ENCODE data around the gene TP53I11.

Gene TP53I11

GRCh38 chr11:44912270-44912987, 38.3 kb downstream of the TP53I11 start:
- Histone ChIP-seq H3K9ac (ENCODE audit: low read depth, low read length) (no peak overlapping the region), H3K36me3 (ENCODE audit: insufficient read depth, low read length) (no peaks in the 10 kb centered on the region; the same call in 1 of the 2 replicates), H3K4me1 (ENCODE audit: insufficient read depth, low read length) (peaks cover 12% of the 10 kb centered on the region), H3K9me3 (ENCODE audit: control insufficient read depth, insufficient read depth, low read length) (no peaks in the 10 kb centered on the region)

GRCh38 chr11:44911029-44911814, 39.5 kb downstream of the TP53I11 start:
- Histone ChIP-seq H3K36me3 (ENCODE audit: insufficient read depth, low read length) (no peaks in the 10 kb centered on the region; the same call in 1 of the 2 replicates), H3K4me1 (ENCODE audit: insufficient read depth, low read length) (peaks cover 16% of the 10 kb centered on the region), H3K9me3 (ENCODE audit: control insufficient read depth, insufficient read depth, low read length) (no peaks in the 10 kb centered on the region), H3K9ac (ENCODE audit: low read depth, low read length) (peak overlapping the region; percentile 34)

- peaks cover 20% of the 10 kb centered on the region for H3K4me1 ChIP-seq (ENCODE audit: insufficient read depth, low read length)
- no peaks in the 10 kb centered on the region for H3K9me3 ChIP-seq (ENCODE audit: control insufficient read depth, insufficient read depth, low read length)
- H3K36me3 ChIP-seq (ENCODE audit: insufficient read depth, low read length): no peaks in the 10 kb centered on the region
- H3K9ac ChIP-seq (ENCODE audit: low read depth, low read length): no peak overlapping the region
These were observed 40.1 kb downstream of the TP53I11 start for GRCh38 chr11:44910591-44910990.

GRCh38 chr11:44909557-44909956, 41.1 kb downstream of the TP53I11 start:
- Histone ChIP-seq H3K9ac (ENCODE audit: low read depth, low read length) (no peak overlapping the region), H3K4me1 (ENCODE audit: insufficient read depth, low read length) (peaks cover 23% of the 10 kb centered on the region), H3K9me3 (ENCODE audit: control insufficient read depth, insufficient read depth, low read length) (no peaks in the 10 kb centered on the region), H3K36me3 (ENCODE audit: insufficient read depth, low read length) (no peaks in the 10 kb centered on the region)

- H3K9me3 ChIP-seq (ENCODE audit: control insufficient read depth, insufficient read depth, low read length): no peaks in the 10 kb centered on the region
- H3K4me1 ChIP-seq (ENCODE audit: insufficient read depth, low read length): peaks cover 16% of the 10 kb centered on the region
- no peaks in the 10 kb centered on the region for H3K36me3 ChIP-seq (ENCODE audit: insufficient read depth, low read length)
- no peak overlapping the region for H3K9ac ChIP-seq (ENCODE audit: low read depth, low read length)
These were observed 44.0 kb downstream of the TP53I11 start for GRCh38 chr11:44906649-44907048.

- peaks cover 16% of the 10 kb centered on the region for H3K4me1 ChIP-seq (ENCODE audit: insufficient read depth, low read length)
These were observed 45.4 kb downstream of the TP53I11 start for GRCh38 chr11:44905131-44905866.

GRCh38 chr11:44904261-44905020, 46.2 kb downstream of the TP53I11 start:
- H3K9ac ChIP-seq (ENCODE audit: low read depth, low read length): no peak overlapping the region
- H3K4me1 ChIP-seq (ENCODE audit: insufficient read depth, low read length): peaks cover 15% of the 10 kb centered on the region
- H3K9me3 ChIP-seq (ENCODE audit: control insufficient read depth, insufficient read depth, low read length): no peaks in the 10 kb centered on the region
- H3K36me3 ChIP-seq (ENCODE audit: insufficient read depth, low read length): no peaks in the 10 kb centered on the region

More at GRCh38 chr11:44905131-44905866, 45.4 kb downstream of the TP53I11 start:
- Histone ChIP-seq H3K36me3 (ENCODE audit: insufficient read depth, low read length) (no peaks in the 10 kb centered on the region), H3K9me3 (ENCODE audit: control insufficient read depth, insufficient read depth, low read length) (no peaks in the 10 kb centered on the region), H3K9ac (ENCODE audit: low read depth, low read length) (no peak overlapping the region)

- no peak overlapping the region for H3K9ac ChIP-seq (ENCODE audit: low read depth, low read length)
- H3K36me3 ChIP-seq (ENCODE audit: insufficient read depth, low read length): no peaks in the 10 kb centered on the region
- H3K4me1 ChIP-seq (ENCODE audit: insufficient read depth, low read length): peaks cover 12% of the 10 kb centered on the region
- no peaks in the 10 kb centered on the region for H3K9me3 ChIP-seq (ENCODE audit: control insufficient read depth, insufficient read depth, low read length)
These were observed 47.2 kb downstream of the TP53I11 start for GRCh38 chr11:44903518-44903917.

GRCh38 chr11:44903035-44903434, 47.6 kb downstream of the TP53I11 start:
- H3K4me1 ChIP-seq (ENCODE audit: insufficient read depth, low read length): peaks cover 12% of the 10 kb centered on the region
- 0 out of 2 replicates have a peak, but pooled peaks cover 2% of the 10 kb centered on the region for H3K9me3 ChIP-seq (ENCODE audit: control insufficient read depth, insufficient read depth, low read length)
- no peak overlapping the region for H3K9ac ChIP-seq (ENCODE audit: low read depth, low read length)
- no peaks in the 10 kb centered on the region for H3K36me3 ChIP-seq (ENCODE audit: insufficient read depth, low read length)

- Histone ChIP-seq H3K36me3 (ENCODE audit: insufficient read depth, low read length) (no peaks in the 10 kb centered on the region), H3K9me3 (ENCODE audit: control insufficient read depth, insufficient read depth, low read length) (0 out of 2 replicates have a peak, but pooled peaks cover 2% of the 10 kb centered on the region), H3K4me1 (ENCODE audit: insufficient read depth, low read length) (peaks cover 10% of the 10 kb centered on the region), H3K9ac (ENCODE audit: low read depth, low read length) (no peak overlapping the region)
These were observed 48.9 kb downstream of the TP53I11 start for GRCh38 chr11:44901786-44902185.

GRCh38 chr11:44901120-44901633, 49.5 kb downstream of the TP53I11 start:
- H3K36me3 ChIP-seq (ENCODE audit: insufficient read depth, low read length): no peaks in the 10 kb centered on the region
- H3K9ac ChIP-seq (ENCODE audit: low read depth, low read length): no peak overlapping the region
- peaks cover 8% of the 10 kb centered on the region for H3K4me1 ChIP-seq (ENCODE audit: insufficient read depth, low read length)
- H3K9me3 ChIP-seq (ENCODE audit: control insufficient read depth, insufficient read depth, low read length): 0 out of 2 replicates have a peak, but pooled peaks cover 2% of the 10 kb centered on the region

GRCh38 chr11:44899959-44900358, 50.7 kb downstream of the TP53I11 start:
- Histone ChIP-seq H3K4me1 (ENCODE audit: insufficient read depth, low read length) (no peaks in the 10 kb centered on the region; the same call in 1 of the 2 replicates), H3K9me3 (ENCODE audit: control insufficient read depth, insufficient read depth, low read length) (0 out of 2 replicates have a peak, but pooled peaks cover 2% of the 10 kb centered on the region), H3K9ac (ENCODE audit: low read depth, low read length) (no peak overlapping the region), H3K36me3 (ENCODE audit: insufficient read depth, low read length) (no peaks in the 10 kb centered on the region)

GRCh38 chr11:44893846-44894617, 56.7 kb downstream of the TP53I11 start:
- Histone ChIP-seq H3K36me3 (ENCODE audit: insufficient read depth, low read length) (no peaks in the 10 kb centered on the region), H3K9ac (ENCODE audit: low read depth, low read length) (no peak overlapping the region), H3K4me1 (ENCODE audit: insufficient read depth, low read length) (peaks cover 11% of the 10 kb centered on the region), H3K9me3 (ENCODE audit: control insufficient read depth, insufficient read depth, low read length) (0 out of 2 replicates have a peak, but pooled peaks cover 2% of the 10 kb centered on the region)
